WTC11 (cell line): ENCODE results near the gene GGNBP2.

Experiments used
- ATF6 ChIP-seq: sonication (generic); formaldehyde crosslinking; IDR thresholded peaks from 2 replicates; pipeline ENCODE4 v1.8.1; 2023; ENCODE audit warnings: mild to moderate bottlenecking, missing genetic modification reagents
- CTCF ChIP-seq: fragments of 200-600 bp; IDR thresholded peaks from 2 replicates; pipeline ENCODE4 v1.8.0; 2022; ENCODE audit warnings: antibody characterized with exemption
- GRHL2 ChIP-seq: fragments of 250-450 bp; sonication (Bioruptor Pico); IDR thresholded peaks from 2 replicates; pipeline ENCODE4 v1.8.0; 2022; ENCODE audit warnings: mild to moderate bottlenecking, moderate library complexity; ENCODE audit not compliant: insufficient replicate concordance, severe bottlenecking
- JUN ChIP-seq: sonication (generic); formaldehyde crosslinking; IDR thresholded peaks from 2 replicates; pipeline ENCODE4 v1.8.0; 2023; ENCODE audit warnings: mild to moderate bottlenecking, missing genetic modification reagents
- NFYB ChIP-seq: sonication (generic); formaldehyde crosslinking; conservative IDR thresholded peaks from 2 replicates; pipeline ENCODE4 v1.8.0; 2022; ENCODE audit warnings: low read depth, missing genetic modification reagents
- TEAD4 ChIP-seq: sonication (generic); formaldehyde crosslinking; IDR thresholded peaks from 2 replicates; pipeline ENCODE4 v1.8.0; 2022; ENCODE audit warnings: mild to moderate bottlenecking, missing genetic modification reagents
- USF2 ChIP-seq: sonication (generic); formaldehyde crosslinking; IDR thresholded peaks from 2 replicates; pipeline ENCODE4 v1.8.1; 2023; ENCODE audit warnings: mild to moderate bottlenecking, missing genetic modification reagents, moderate library complexity
- ZNF512 ChIP-seq: sonication (generic); formaldehyde crosslinking; IDR thresholded peaks from 2 replicates; pipeline ENCODE4 v1.8.1; 2022; ENCODE audit warnings: missing genetic modification reagents, borderline replicate concordance

GRCh38 chr17:36614081-36614480, 69.4 kb downstream of the GGNBP2 start:
- TF ChIP-seq CTCF (no peak), JUN (no peak), TEAD4 (CRISPR knock-in tag) (no peak), NFYB (CRISPR knock-in tag) (no peak), GRHL2 (CRISPR knock-in tag) (no peak), USF2 (CRISPR knock-in tag) (no peak), ATF6 (CRISPR knock-in tag) (no peak), ZNF512 (CRISPR knock-in tag) (no peak)
